Smooth muscle cell (in vitro differentiated cells): Measurements from ENCODE around the gene DGKZ. TPM values are rescaled to one million over a fixed set of nuclear protein-coding genes. Genes with fewer than 3 reads are reported as not detected.
A peak's percentile ranks its signal among the peaks of the same experiment; 100 is the strongest.

Experiments used
- DNase-seq: peaks from one replicate; lab custom pipeline; 2025; ENCODE audit not compliant: unreplicated experiment; lab: John Stamatoyannopoulos, UW
- H2AFZ ChIP-seq: fragments of 200-600 bp; sonication (generic); 2 replicates; pipeline ENCODE4 v1.6.0; 2016; ENCODE audit warnings: antibody characterized with exemption, low read depth, mild to moderate bottlenecking
- H3F3A ChIP-seq: fragments of 200-600 bp; sonication (generic); 2 replicates; pipeline ENCODE4 v1.6.0; 2017; ENCODE audit warnings: antibody characterized with exemption, low read depth
- H3K27ac ChIP-seq: fragments of 200-600 bp; sonication (generic); 2 replicates; pipeline ENCODE4 v1.5.1; 2016; ENCODE audit warnings: low read depth, mild to moderate bottlenecking
- H3K27me3 ChIP-seq: fragments of 200-600 bp; sonication (generic); 2 replicates; pipeline ENCODE4 v1.6.1; 2016; ENCODE audit warnings: low read depth, mild to moderate bottlenecking
- H3K36me3 ChIP-seq: fragments of 200-600 bp; sonication (generic); 2 replicates; pipeline ENCODE4 v1.5.1; 2016; ENCODE audit warnings: low read depth
- H3K4me1 ChIP-seq: fragments of 200-600 bp; sonication (generic); 2 replicates; pipeline ENCODE4 v1.5.1; 2016; ENCODE audit warnings: low read depth
- H3K4me2 ChIP-seq: fragments of 200-600 bp; sonication (generic); 2 replicates; pipeline ENCODE4 v1.6.0; 2016; ENCODE audit warnings: mild to moderate bottlenecking
- H3K4me3 ChIP-seq: fragments of 200-600 bp; sonication (generic); 2 replicates; pipeline ENCODE4 v1.5.1; 2016; ENCODE audit warnings: mild to moderate bottlenecking
- H3K79me2 ChIP-seq: fragments of 200-600 bp; sonication (generic); 2 replicates; pipeline ENCODE4 v1.6.0; 2016; ENCODE audit warnings: low read depth, mild to moderate bottlenecking
- H3K9ac ChIP-seq: fragments of 200-600 bp; sonication (generic); 2 replicates; pipeline ENCODE4 v1.6.0; 2016; ENCODE audit warnings: low read depth
- H3K9me3 ChIP-seq: fragments of 200-600 bp; sonication (generic); replicated peaks from 2 replicates; pipeline ENCODE4 v1.5.1; 2016; ENCODE audit warnings: low read depth
- H4K20me1 ChIP-seq: fragments of 200-600 bp; sonication (generic); 2 replicates; pipeline ENCODE4 v1.6.0; 2016; ENCODE audit warnings: low read depth
- CTCF ChIP-seq: fragments of 200-600 bp; sonication (generic); IDR thresholded peaks from 2 replicates; pipeline ENCODE4 v1.5.1; 2017; ENCODE audit warnings: borderline replicate concordance, mild to moderate bottlenecking, antibody characterized with exemption; ENCODE audit not compliant: insufficient read depth, poor library complexity, severe bottlenecking
- WGBS: methylation state at CpG from one replicate; pipeline ENCODE4 v1.1.7; 2016; ENCODE audit warnings: low lambda C conversion rate; 5-methylcytosine and 5-hydroxymethylcytosine counted together
- polyA plus RNA-seq: library from polyadenylated mRNA; unstranded; fragments of >200 nt; fragmentation: Nextera tagmentation; extraction: Ambion mirVana; gene quantifications from 2 replicates; pipeline ENCODE4 v1.2.1, GENCODE V29; 2016
- total RNA-seq: library from RNA; depleted of rRNA; stranded (reverse); fragments of >200 nt; gene quantifications from 2 replicates; pipeline ENCODE4 v1.2.3, GENCODE V29; 2014

DGKZ gene
- total and polyA plus RNA-seq, 2 experiments from 2014 or later: 30.7 to 42.1 TPM

DNA sequence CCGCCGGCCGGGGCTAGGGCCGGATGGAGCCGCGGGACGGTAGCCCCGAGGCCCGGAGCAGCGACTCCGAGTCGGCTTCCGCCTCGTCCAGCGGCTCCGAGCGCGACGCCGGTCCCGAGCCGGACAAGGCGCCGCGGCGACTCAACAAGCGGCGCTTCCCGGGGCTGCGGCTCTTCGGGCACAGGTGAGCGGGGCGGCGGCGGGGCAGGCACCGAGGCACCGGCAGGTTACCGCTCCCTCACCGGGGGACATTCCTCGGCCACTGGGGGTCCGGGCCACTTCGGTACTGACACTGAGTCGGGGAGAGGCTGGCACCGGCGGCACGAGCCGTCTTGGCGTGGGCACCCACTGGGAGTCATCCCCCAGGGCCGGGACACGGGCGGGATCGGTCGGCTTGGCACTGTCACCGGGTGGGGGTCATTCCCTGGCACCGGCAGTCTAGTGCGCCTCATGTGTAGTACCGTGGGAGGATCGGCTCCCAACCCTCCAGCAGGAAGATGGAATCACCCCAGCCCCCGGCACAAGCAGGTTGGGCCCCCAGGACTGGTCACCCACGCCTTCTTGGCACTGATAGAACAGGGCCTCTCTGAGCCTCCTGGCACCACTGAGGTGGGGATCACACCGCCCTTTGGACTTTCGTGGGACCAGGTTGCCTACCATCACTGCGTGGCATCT is 511 bp downstream of the DGKZ start:
- H3K27me3 ChIP-seq: no peaks in the 10 kb centered on the region
- H2AFZ ChIP-seq: no peak overlapping the region
- H3K9ac ChIP-seq: peak overlapping the region; percentile 71
- no peak for TF ChIP-seq CTCF
- no peaks in the 10 kb centered on the region for H3F3A ChIP-seq
- no peak for DNase-seq
- peaks cover 43% of the 10 kb centered on the region for H4K20me1 ChIP-seq
- H3K4me3 ChIP-seq: peak overlapping the region; percentile 86
- no peaks in the 10 kb centered on the region for H3K9me3 ChIP-seq
- peaks cover 9% of the 10 kb centered on the region for H3K4me1 ChIP-seq
- H3K79me2 ChIP-seq: peaks cover 47% of the 10 kb centered on the region
- H3K36me3 ChIP-seq: no peaks in the 10 kb centered on the region
- 21% methylated on average over 61 of the region's 63 CpGs for WGBS
- peak overlapping the region; percentile 96 for H3K4me2 ChIP-seq
- no peak overlapping the region for H3K27ac ChIP-seq

DNA sequence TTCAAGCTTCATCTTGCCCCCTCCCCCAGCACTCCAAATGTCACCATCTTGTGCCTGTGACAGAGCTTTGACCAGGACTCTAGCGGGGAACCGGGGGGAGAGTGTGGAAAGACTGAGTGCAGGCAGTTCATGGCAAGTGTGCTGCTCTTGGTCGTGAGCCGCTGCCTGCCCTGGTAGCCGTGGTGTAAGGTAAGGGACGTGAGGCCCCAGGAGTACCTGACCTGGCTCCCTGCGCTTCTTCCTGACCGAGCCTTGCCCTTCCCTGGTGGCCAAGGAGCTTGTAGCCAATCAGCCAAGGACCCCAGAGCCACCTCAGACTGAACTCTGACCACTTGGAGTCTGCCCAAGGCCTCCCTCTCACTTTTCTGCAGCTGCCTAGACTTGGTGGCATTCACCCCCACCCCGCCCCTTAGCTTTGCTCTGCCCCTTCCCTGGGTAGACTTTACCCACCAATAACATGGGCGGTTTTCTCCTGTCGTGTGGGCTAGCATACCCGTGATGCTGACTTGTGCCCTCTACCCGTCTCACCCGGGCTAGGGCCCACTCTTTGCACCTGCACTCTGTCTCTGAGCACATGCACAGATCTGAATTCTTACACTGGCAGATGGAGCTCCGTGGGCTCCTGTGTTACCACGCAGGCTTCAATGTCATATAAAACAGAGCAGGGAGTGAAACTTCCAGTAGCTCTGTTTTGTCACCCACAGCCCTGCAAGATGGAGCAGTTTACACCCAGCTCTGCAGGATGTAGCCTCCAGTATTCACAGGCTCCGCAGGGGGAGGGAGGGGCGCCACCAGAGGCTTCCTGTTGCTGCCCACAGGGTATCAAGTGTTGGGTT is 1.5 kb downstream of the DGKZ start:
- H3K27ac ChIP-seq: no peak overlapping the region
- H3K4me2 ChIP-seq: peak overlapping the region; percentile 96
- no peaks in the 10 kb centered on the region for H3K36me3 ChIP-seq
- no peak for TF ChIP-seq CTCF
- peaks cover 9% of the 10 kb centered on the region for H3K4me1 ChIP-seq
- H3F3A ChIP-seq: no peaks in the 10 kb centered on the region
- H3K9ac ChIP-seq: no peak overlapping the region
- H3K79me2 ChIP-seq: peaks cover 57% of the 10 kb centered on the region
- no peaks in the 10 kb centered on the region for H3K27me3 ChIP-seq
- no peaks in the 10 kb centered on the region for H3K9me3 ChIP-seq
- WGBS: 77% methylated on average over 18 of the region's 18 CpGs
- peaks cover 53% of the 10 kb centered on the region for H4K20me1 ChIP-seq
- no peak overlapping the region for H2AFZ ChIP-seq
- H3K4me3 ChIP-seq: peak overlapping the region; percentile 86
- DNase-seq: no peak

DNA sequence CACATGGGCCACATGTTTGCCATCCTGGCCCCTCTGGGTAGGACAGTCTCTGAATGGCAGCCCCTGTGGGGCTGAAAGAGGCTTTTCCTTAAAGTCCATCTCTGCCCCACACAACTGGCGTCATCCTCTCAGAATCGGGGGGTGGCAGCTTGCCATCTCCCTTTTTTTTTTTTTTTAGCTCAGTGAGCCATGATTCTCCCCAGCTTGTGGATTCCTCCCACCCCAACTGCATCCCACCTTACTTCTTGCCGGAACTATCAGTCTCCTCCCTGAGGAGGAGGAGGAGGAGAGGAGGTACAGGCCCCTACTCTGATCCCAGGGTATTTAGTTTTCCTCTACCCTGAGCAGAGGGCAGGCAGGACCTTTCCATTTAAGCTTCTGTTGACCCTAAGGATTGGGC is 3.4 kb downstream of the DGKZ start:
- Histone ChIP-seq H4K20me1 (peaks cover 65% of the 10 kb centered on the region), H3K27me3 (no peaks in the 10 kb centered on the region), H3K27ac (no peak overlapping the region), H2AFZ (no peak overlapping the region), H3K4me2 (no peak overlapping the region), H3K4me3 (no peak overlapping the region), H3K36me3 (no peaks in the 10 kb centered on the region), H3K9me3 (no peaks in the 10 kb centered on the region), H3K4me1 (peaks cover 9% of the 10 kb centered on the region), H3K9ac (no peak overlapping the region), H3F3A (no peaks in the 10 kb centered on the region), H3K79me2 (peaks cover 70% of the 10 kb centered on the region)
- no peak for TF ChIP-seq CTCF
- no peak for DNase-seq
- 97% methylated on average over 3 of the region's 3 CpGs for WGBS

GRCh38 chr11:46351148-46351547 is 3.9 kb downstream of the DGKZ start:
- peaks cover 9% of the 10 kb centered on the region for H3K4me1 ChIP-seq
- WGBS: 94% methylated on average over 8 of the region's 8 CpGs
- no peak overlapping the region for H3K4me2 ChIP-seq
- no peak overlapping the region for H2AFZ ChIP-seq
- H3K27ac ChIP-seq: no peak overlapping the region
- H3K36me3 ChIP-seq: no peaks in the 10 kb centered on the region
- H3K9ac ChIP-seq: no peak overlapping the region
- peaks cover 70% of the 10 kb centered on the region for H3K79me2 ChIP-seq
- H3F3A ChIP-seq: no peaks in the 10 kb centered on the region
- H3K4me3 ChIP-seq: no peak overlapping the region
- no peaks in the 10 kb centered on the region for H3K27me3 ChIP-seq
- no peak for DNase-seq
- TF ChIP-seq CTCF: no peak
- peaks cover 65% of the 10 kb centered on the region for H4K20me1 ChIP-seq
- no peaks in the 10 kb centered on the region for H3K9me3 ChIP-seq
